ENCODE results near the gene CTR9.

The CTR9 gene

GRCh38 chr11:10777806-10778205, 26.8 kb downstream of the CTR9 start:
- DNase-seq = no peak
- intact Hi-C loops (cut with DNase I) = loop anchor here (10.0 kb wide), 1 partner anchor 1007 kb away; no protein-coding TSS in a partner anchor

- intact Hi-C loops (cut with DNase I) = loop anchor here (10.0 kb wide), 1 partner anchor 1006 kb away; no protein-coding TSS in a partner anchor
- DNase-seq = peak in 4 of 10 donors; percentile 17 to 86 (median 20)
These were observed 27.3 kb downstream of the CTR9 start for GRCh38 chr11:10778217-10778970.

GRCh38 chr11:10779086-10779485, 28.0 kb downstream of the CTR9 start:
- DNase-seq = no peak
- intact Hi-C loops (cut with DNase I) = loop anchor here (10.0 kb wide), 1 partner anchor 1006 kb away; no protein-coding TSS in a partner anchor

- no peak for DNase-seq
- intact Hi-C loops (cut with DNase I) = no loop called here
These were observed 29.0 kb downstream of the CTR9 start for GRCh38 chr11:10780040-10780439.

GRCh38 chr11:10784232-10785145, 33.4 kb downstream of the CTR9 start:
- DNase-seq = no peak
- intact Hi-C loops (cut with DNase I) = no loop called here

- intact Hi-C loops (cut with DNase I) = no loop called here
- no peak for DNase-seq
These were observed 34.1 kb downstream of the CTR9 start for GRCh38 chr11:10785146-10785474.

- no peak for DNase-seq
- intact Hi-C loops (cut with DNase I) = no loop called here
These were observed 35.4 kb downstream of the CTR9 start for GRCh38 chr11:10786451-10786850.

- intact Hi-C loops (cut with DNase I) = loop anchor here (5.0 kb wide), 2 partner anchors 140 to 230 kb away; no protein-coding TSS in a partner anchor
- DNase-seq = peak; percentile 52 to 96 (median 83)
These were observed 41.5 kb downstream of the CTR9 start for GRCh38 chr11:10792385-10793068.

- DNase-seq = no peak
- intact Hi-C loops (cut with DNase I) = loop anchor here (5.0 kb wide), 2 partner anchors 139 to 229 kb away; no protein-coding TSS in a partner anchor
These were observed 42.6 kb downstream of the CTR9 start for GRCh38 chr11:10793470-10794255.

- no peak for DNase-seq
- intact Hi-C loops (cut with DNase I) = no loop called here
These were observed 45.1 kb downstream of the CTR9 start for GRCh38 chr11:10796191-10796590.

- intact Hi-C loops (cut with DNase I) = no loop called here
These were observed 46.0 kb downstream of the CTR9 start for GRCh38 chr11:10797001-10797400.

GRCh38 chr11:10797531-10797930, 46.5 kb downstream of the CTR9 start:
- DNase-seq = no peak
- intact Hi-C loops (cut with DNase I) = no loop called here

More at GRCh38 chr11:10797001-10797400, 46.0 kb downstream of the CTR9 start:
- no peak for DNase-seq

- intact Hi-C loops (cut with DNase I) = no loop called here
- no peak for DNase-seq
These were observed 47.4 kb downstream of the CTR9 start for GRCh38 chr11:10798330-10798928.

- intact Hi-C loops (cut with DNase I) = no loop called here
- no peak for DNase-seq
These were observed 49.2 kb downstream of the CTR9 start for GRCh38 chr11:10800292-10800691.

- intact Hi-C loops (cut with DNase I) = no loop called here
- DNase-seq = no peak
These were observed 52.6 kb downstream of the CTR9 start for GRCh38 chr11:10803676-10804075.

- intact Hi-C loops (cut with DNase I) = loop anchor here (5.0 kb wide), 1 partner anchor 127 kb away; no protein-coding TSS in a partner anchor
- DNase-seq = no peak
These were observed 54.7 kb downstream of the CTR9 start for GRCh38 chr11:10805741-10806140.

- no peak for DNase-seq
- intact Hi-C loops (cut with DNase I) = loop anchor here (5.0 kb wide), 1 partner anchor 126 kb away; no protein-coding TSS in a partner anchor
These were observed 55.2 kb downstream of the CTR9 start for GRCh38 chr11:10806206-10806605.

GRCh38 chr11:10807493-10808234, 56.6 kb downstream of the CTR9 start:
- peak; percentile 38 to 92 (median 52) for DNase-seq
- intact Hi-C loops (cut with DNase I) = loop anchor here (1.0 to 5.0 kb wide), 2 partner anchors 50 to 125 kb away; no protein-coding TSS in a partner anchor

GRCh38 chr11:10808235-10808552, 57.1 kb downstream of the CTR9 start:
- intact Hi-C loops (cut with DNase I) = loop anchor here (1.0 to 5.0 kb wide), 2 partner anchors 49 to 124 kb away; no protein-coding TSS in a partner anchor
- peak in 3 of 10 donors; percentile 16 to 88 (median 37) for DNase-seq
